Stimulated activated CD8-positive, alpha-beta memory T cell treated with anti-CD3 and anti-CD28 coated beads, Interleukin-4, amount 100 ng/mL, for 48 hours (primary cell): Measurements from ENCODE around the gene IST1.

Experiments used
- DNase-seq: peaks from one replicate; pipeline ENCODE4 v3.0.0-alpha.2; 2020

IST1 gene

DNA sequence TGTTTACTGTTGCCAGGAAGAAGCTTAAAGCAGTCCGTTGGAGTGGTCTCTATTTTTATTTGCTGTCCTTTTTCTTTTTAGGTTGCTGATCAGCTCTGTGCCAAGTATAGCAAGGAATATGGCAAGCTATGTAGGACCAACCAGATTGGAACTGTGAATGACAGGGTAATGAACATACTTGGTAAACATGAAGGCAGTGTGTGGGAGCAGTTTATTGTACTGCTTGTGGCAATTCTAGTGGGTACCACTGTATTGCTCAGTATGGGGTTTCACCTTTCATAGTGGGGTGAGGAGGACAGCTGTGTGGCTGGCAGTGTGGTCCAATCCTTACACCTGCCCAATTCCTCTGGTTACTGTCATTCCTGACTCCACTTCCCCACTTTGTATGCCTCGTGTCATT is 25.3 kb downstream of the IST1 start:
- DNase-seq: no peak

DNA sequence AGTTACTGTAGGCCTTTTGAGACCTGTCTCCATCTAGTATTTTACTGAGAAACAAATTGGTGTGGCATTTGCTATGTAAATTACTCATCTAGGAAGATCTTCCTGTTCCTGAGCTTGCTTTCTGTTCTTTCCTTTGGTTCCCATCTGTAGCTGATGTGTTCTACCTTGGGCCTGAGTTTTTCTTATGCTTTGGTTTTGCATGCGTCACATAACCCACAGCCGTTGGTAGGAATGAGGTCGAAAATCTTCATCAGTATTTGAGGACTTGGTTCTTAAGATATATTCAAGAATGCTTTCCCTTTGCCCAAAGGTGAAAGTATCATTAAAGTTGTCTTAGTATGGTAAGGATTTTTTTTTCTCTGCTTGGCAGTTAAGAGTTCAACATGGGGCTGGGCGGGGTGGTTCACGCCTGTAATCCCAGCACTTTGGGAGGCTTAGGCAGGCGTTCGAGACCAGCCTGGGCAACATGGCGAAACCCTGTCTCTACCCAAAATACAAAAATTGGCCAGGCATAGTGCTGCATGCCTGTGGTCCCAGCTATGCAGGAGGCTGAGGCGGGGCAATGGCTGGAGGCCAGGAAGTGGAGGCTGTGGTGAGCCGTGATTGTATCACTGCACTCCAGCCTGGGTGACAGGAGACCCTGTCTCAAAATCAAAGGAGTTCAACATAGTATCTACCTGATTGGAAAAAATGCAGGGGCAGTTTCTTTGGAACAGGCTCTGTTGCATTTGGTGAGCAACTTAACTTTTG is 28.8 kb downstream of the IST1 start:
- no peak for DNase-seq

DNA sequence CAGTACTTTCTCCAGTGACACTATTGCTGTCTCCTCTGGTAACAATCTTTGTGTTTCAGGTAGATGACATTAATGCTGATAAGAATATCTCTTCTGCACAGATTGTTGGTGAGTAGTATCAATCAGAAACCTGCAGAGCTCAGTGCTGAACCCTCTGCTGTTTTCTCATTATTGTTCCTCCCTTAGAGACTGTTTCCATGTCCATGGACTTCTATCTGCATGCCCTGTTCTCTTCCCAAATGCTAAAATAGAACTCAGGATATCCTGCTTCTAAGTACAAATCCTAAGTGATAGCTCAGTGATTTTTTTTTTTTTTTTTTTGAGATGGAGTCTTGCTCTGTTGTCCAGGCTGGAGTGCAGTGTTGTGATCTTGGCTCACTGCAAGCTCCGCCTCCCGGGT is 29.4 kb downstream of the IST1 start:
- no peak for DNase-seq

DNA sequence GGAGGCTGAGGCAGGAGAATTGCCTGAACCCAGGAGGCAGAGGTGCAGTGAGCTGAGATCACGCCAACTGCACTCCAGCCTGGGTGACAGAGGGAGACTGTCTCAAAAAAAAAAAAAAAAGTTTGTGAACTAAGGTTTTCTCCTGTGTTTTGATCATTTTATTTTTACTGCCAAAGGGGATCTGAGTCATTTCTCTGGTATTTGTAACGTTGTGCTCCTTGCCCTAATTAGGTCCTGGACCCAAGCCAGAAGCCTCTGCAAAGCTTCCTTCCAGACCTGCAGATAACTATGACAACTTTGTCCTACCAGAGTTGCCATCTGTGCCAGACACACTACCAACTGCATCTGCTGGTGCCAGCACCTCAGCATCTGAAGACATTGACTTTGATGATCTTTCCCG is 32.1 kb downstream of the IST1 start:
- no peak for DNase-seq

DNA sequence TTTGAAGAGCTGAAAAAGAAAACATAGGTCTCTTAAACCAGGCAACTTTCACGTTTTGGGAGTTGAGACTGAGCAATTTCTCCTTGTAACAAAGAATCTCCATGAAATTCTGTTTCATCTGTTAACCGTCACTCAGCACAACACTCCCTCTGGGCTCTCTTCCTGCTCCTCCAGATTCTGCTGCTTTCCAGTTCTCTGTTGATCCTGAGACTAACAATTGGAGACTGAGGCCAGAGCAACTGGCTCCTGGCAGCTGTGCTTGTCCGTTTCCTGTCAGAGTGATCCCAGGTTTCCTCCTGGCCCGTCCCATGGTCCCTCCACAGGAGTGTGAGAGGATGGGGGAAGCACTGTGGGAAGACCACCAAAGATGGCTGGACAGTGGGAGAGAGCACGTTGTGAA is 32.5 kb downstream of the IST1 start:
- DNase-seq: no peak

DNA sequence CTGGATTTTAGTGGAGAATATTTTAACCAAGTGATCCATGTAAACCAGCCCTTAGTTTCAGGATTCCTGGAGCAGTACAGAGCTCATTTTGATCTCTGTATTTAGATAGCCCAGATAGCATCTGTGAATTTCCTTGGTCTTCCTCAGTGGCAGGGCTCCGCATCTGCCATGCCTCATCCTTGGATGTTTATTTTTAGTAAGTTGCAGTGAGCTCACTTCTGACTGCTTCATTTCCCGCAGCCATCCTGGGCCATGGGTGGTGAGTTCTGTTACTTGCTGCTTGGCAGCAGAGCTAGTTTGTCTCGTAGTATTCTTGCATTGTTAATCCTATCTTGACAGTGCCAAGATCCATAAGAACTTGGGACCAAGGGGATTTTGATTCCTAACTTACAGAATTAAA is 33.7 kb downstream of the IST1 start:
- no peak for DNase-seq

DNA sequence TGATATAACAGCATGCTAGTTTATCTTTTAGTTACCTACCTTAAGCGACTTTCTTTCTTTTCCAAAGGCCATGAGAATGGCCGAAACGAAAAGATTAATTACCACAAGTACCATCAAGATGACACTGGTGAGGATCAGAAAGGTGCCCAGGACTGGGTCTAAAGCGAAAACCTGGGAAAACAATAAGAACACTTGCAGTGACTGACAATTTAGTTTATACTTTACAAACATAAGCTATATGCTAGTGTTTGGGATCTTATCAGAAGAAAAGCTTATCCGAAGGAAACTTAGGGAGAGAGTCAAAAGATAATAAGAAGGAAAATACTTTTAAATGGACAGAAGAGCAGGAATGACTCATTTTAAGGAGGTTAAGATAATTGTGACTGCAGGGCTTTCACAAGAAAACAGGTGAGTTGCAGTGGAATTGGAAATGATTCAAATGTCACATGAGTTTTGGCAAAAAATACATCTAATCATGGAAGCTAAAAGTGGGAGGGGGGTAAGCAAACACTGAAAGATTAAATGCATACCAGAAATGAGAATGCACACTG is 34.8 kb downstream of the IST1 start:
- DNase-seq: no peak

DNA sequence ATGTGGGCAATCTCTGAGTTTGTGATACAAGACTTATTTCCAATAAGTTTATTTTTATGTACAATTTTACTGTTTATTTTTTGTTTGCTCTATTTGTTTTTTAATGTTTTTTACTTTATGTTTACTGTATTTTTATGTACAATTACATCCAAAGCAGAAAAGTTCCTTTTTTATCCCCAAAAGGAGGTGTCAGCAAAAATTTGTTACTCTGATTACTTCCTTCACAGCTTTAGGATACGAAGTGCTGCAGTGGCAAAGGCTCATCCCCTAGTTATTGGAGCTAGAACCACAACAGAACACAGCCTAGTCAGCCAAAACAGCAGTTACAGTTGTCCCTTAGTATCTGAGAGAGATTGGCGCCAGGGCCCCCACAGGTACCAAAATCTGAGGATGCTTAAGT is 35.7 kb downstream of the IST1 start:
- DNase-seq: no peak

DNA sequence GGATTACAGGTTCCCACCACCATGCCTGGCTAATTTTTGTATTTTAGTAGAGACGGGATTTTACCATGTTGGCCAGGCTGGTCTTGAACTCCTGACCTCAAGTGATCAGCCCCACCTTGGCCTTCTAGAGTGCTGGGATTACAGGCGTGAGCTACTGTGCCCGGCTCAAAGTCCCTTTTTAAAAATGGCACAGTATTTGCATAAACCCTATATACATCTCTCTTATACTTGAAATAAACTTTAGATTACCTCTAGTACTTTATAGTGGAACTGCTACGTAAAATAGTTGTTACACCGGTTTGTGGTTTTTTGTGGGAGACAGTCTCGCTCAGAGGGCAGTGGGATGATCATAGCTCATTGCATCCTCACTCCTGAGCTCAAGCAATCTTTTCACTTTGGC is 36.3 kb downstream of the IST1 start:
- DNase-seq: no peak

DNA sequence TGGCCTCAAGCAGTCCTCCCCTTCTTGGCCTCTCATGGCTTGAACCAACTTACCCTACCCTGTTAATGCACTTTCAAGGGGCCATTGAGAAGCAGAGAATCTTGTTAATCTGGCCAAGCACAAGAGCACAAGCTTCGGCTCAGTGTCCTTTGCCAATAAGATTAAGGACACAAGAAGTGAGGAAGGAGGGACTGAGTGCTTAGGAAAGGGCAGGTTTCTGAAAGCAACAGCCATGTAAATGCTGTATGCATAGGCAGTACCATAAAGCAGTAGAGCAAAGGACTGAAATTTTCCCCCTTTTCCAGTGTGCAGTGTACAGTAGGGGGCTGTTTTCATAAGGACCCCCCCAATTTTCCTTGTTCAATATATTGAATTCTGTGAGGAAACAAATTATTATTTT is 37.7 kb downstream of the IST1 start:
- DNase-seq: no peak

DNA sequence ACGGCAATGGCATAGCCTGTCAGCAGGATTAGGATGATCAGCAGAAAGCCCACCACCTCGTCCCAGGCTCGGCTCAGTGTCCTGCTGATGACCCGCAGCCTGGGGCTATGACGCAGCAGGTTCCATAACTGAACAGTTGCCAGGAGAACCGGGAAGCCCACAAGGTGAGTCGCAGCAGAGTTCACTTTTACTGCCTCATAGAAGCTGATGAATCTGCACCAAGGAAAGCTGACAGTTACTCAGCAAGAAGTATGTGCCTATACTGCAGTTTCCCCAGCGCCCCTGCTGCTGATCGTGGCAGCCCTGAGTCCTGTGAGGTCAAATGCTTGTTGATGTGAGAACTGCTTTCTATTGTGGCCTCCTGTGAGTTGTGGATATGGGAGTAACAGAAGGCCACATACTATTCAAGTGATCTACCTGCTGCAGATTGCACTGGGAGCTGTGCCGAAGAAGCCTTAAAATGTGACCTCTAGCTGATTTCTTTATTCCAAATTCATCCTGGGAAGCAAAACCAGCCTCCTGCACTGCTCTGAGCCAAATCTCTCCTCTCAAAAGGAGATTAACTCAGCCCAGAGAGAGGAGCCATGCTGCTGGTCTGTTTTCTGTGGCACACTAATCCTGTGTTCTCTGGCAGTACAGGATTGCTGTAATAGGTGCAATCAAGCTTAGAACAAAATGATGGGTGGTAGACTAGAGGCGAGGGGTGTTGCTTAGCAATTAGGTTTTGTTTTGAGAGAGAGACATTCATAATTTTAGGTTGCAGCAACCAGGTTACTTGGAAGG is 38.8 kb downstream of the IST1 start:
- DNase-seq: no peak

DNA sequence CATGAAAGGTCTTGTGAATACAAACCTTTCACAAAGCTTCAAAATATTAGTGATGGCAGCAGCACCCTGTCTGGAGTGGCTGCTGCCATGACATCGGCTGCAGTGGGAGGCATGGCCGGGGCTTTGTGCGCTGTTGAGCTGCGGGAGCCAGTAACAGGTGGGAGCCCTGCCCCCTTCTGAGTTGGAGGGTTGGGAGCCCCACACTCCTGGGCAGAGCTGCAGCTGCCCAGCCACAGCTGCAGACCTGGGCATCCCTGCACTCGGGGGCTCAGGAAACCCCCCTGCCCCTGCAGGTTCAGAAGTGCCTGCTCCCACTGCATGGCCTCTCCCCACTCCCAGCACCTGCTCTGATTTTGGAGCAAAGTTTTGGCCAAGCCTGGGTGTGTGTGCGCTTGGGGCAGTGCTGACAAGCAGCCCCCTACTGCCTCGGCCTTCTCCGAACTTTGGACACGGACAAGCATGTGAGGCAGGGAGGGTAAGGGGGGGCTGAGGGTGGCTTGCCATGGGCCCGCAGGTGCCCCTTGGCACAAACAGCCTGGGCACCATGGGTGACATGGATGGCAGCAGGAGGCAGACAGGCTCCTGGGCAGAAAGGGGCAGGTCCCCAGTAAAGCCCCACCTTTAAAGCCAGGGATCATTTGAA is 42.7 kb downstream of the IST1 start:
- no peak for DNase-seq

DNA sequence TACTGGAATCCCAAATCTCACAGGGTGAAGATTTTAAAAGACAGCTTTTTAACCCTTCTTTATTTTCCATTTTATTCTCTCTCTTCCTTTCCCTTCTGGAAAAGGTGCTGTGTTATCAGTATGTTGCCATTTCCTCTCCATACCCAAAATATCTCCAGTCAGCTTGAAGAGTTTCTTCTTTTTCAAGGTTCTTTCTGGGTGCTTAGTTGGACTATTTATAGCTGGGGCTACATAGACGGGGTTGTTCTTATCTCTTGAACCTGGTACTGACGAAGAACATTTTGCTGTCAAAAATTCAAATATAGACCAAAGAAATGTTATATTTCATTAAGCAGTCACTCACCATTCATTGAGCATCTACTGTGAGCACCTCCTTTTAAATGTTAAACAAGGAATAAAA is 48.6 kb downstream of the IST1 start:
- DNase-seq: no peak

DNA sequence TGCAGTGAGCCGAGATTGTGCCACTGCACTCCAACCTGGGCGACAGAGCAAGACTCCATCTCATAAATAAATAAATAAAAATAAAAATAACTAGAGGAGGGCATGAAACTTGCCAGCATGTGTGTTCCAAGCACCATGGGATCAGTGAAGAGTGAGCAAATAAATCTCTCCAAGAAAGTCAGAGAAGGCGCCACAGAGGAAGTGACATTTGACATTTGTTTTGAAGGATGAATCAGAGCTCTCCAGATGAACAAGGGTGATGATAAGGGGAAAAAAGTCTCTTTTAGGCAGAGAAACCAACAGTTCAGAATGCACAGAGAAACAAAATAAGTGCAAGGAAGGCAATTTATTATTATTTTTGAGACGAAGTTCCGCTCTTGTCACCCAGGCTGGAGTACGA is 50.3 kb downstream of the IST1 start:
- DNase-seq: no peak

DNA sequence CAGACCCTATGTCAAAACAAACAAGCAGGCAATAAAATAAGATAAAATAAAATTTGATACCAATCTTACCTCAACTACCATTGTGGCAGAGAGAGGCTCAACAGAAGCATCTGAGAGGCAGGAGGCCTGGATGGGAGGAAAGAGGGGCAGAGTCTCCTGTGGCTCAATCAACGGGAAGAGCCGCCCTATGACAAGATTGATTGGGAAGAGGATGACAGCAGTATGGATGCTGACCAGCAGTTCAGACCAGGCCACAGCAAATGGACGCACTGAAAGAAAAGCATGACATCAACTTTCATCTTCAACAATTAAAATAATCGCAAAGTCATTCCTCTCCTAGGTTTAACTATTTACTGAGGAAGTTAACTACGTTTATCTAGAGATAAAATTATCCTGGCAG is 57.5 kb downstream of the IST1 start:
- DNase-seq: no peak

DNA sequence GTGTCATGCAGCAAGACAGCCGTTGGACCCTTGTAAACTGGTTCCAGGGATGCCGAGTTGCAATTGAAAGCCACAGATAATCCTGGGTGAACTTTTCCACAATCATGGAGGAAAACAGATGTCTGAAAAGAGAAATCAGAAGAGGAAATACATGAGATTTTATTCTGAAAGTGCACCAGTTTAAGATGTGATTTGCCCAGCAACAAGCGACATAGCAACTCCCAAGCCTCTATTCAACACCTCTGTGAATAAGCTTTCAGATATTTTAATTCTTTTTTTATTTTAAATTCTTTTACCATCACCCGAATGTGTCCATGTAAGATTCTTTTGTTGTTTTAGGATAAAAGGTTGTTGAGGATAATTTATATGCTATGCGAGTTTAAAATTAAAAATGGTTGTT is 58.8 kb downstream of the IST1 start:
- no peak for DNase-seq

DNA sequence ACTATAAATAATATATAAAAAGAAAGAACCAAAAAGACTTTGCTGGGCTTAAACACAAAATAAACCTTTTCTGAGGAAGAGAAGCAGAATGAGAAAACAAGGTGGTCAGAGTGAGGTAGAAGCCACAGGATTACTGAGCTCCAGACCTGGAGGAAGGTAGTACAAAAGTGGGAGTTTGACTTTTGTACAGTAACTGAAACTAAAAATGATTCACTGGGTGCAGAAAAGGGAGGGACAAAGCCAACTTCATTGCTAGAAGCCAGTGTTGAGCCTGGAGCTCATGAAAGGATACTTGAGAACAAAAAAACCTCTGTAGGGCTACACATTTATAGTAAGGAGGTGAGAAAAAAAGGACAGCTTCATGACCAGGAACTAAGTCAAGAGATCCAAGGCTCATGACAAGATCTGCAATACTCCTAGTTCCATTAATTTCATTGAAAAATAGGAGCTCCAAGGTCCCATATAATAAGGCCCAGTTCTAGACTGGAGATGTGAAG is 59.4 kb downstream of the IST1 start:
- DNase-seq: no peak

DNA sequence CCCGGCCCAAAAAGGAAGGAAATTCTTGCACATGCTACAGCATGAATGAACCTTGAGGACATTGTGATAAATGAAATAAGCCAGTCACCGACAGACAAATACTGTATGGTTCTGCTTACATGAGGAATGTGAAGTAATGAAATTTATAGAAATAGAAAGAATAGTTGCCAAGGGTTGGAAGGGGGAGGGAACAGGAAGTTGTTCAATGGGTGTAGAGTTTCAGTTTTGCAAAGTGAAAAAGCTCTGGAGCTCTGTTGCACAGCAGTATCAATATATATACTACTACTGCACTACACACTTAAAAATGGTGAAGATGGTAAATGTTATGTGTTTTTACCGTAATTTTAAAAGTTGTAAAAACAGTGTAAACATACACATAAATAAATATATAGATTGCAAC is 61.2 kb downstream of the IST1 start:
- no peak for DNase-seq

DNA sequence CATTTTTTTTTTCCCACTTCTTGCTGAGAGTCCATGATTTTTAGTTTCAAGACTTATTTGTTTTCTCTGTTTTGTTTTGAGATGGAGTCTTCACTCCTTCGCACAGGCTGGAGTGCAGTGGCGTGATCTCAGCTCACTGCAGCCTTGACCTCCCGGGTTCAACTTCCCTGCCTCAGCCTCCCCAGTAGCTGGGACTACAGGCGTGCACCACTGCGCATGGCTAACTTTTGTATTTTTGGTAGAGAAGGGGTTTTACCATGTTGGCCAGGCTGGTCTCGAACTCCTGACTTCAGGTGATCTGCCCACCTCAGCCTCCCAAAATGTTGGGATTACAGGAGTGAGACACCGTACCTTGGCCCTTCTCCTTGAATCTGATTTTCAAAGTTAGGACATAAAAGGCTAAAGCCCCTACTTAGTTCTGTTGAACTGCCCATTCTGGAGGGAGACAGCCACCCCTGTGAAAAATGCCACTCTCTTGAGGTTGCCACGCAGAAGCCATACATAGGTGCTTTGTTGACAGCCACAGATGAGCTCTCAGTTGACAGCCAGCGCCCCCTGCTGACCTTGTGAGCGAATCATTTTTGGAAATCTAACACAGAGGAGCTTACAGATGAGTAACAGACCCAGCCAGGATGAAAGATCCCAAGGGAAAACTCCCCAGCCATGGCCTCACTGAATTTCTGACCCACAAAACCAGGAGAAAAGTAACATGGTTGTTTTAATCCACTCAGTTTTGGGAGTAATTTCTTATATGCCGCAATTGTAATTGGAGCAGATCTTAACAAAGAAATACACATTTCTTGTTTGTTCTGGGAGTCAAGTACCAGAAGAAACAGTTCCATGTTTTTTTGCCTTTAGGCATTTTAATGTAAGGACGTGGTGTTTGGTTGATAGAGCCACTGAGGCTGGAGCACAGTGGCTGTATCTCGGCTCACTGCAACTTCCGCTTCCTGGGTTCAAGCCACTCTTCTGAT is 66.0 kb downstream of the IST1 start:
- peak; percentile 90 for DNase-seq

DNA sequence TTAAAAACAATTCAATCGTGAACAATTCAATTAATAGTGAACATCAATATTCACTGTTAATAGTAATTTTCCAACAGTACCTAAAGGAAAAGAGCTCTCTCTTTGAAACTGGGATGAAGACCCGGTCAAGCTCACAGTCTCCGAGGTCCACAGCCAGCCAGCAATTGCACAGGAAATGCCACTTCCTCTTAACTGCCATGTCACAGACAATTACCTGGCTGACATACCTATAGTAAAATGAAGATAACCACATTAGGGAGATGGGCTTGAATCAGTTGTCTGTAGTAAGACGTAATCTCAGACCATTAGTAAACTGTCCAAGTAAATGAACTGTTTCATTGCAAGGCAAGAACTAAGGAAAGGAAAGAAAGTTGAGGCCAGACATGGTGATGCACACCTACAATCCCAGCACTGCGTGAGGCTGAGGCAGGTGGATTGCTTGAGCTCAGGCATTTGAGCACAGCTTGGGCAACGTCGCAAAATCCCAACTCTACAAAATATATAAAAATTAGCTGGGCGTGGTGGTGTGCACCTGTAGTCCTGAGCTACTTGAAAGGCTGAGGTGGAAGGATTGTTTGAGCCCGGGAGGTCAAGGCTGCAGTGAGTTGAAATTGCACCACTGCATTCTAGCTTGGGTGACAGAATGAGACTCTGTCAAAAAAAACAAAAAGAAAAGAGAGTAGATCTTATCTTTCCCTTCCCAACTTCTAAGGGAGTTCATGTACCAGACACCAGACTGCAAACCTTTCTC is 68.0 kb downstream of the IST1 start:
- no peak for DNase-seq

DNA sequence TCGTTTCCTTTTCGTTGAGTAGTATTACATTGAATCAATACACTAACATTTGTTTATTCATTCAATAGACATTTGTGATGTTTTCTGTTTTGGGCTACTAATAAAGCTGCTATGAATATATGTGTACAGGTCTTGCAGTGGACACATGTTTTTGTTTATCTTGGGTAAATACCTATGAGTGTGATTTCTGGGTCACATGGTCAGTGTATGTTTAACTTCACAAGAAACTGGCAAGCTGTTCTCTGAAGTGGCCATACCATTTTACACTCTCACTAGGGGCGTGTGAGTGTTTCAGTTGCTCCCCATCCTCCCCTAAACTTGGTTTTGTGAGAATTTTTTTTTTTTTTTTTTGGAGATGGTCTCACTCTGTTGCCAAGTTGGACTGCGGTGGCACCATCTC is 69.9 kb downstream of the IST1 start:
- DNase-seq: no peak

DNA sequence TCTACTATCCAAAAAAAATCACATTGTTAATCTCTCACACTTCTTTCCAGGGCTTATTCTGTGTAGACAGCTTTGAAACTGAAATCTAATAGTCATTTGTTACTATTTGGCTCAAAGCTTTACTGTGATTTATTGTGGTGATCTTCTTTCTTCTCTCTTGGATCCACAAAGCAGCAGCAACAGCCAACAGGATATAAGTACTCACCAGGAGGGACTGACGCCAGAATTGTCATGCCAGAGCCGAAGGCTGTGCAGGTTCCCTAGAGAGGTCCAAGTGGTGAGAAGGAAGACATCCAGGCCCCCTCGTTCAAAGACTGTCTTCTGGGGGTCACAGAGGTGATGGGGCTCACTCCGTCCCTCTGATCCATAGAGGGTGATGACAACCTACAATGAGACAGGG is 71.6 kb downstream of the IST1 start:
- DNase-seq: no peak
